Measurements from ENCODE around the gene DGKH. TPM values are rescaled to one million over a fixed set of nuclear protein-coding genes. Genes with fewer than 3 reads are reported as not detected.

Gene DGKH
- total and polyA plus RNA-seq, 9 donors, result 2.4 to 5.1 (median 2.8) TPM

DNA sequence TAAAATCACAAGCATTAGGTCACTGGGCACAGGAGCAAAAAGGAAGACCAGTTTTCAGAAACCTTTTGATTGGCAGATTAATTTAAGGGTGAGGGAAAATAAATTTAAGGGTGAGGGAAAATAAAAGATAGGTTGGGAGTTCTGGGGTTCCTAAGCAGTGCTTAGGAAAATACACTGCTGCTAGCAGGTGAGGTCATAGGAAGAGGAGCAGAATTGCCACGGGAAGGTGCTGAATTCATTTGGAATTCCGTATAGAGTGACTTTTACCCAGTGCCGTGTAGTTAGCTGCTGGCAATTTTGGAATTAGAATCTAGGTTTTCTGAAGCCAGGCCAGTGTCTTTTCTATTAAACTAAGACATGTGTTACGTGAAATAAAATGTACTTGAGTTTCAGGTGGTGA is 59.8 kb downstream of the DGKH start:
- Histone ChIP-seq H3K27me3 (ENCODE audit: control insufficient read depth, insufficient read depth, low read length) (no peaks in the 10 kb centered on the region), H3K9me3 (replicated peaks; ENCODE audit: control insufficient read depth, low read depth, low read length) (peaks cover 3% of the 10 kb centered on the region), H3K4me1 (ENCODE audit: control insufficient read depth, insufficient read depth, low read length) (no peaks in the 10 kb centered on the region), H3K36me3 (ENCODE audit: control insufficient read depth, insufficient read depth, low read length) (no peaks in the 10 kb centered on the region), H3K4me3 (ENCODE audit: low read length) (no peak overlapping the region), H3K27ac (ENCODE audit: low read length) (no peak overlapping the region)
- whole genome bisulfite sequencing (ENCODE audit: insufficient coverage), result 85% methylated on average over 4 of the region's 4 CpGs
- no peak for DNase-seq

- no peaks in the 10 kb centered on the region for H3K36me3 ChIP-seq (ENCODE audit: control insufficient read depth, insufficient read depth, low read length)
- H3K4me3 ChIP-seq (ENCODE audit: low read length), result no peak overlapping the region
- H3K27me3 ChIP-seq (ENCODE audit: control insufficient read depth, insufficient read depth, low read length), result no peaks in the 10 kb centered on the region
- no CpG with 5 or more reads among the region's 2 CpGs for WGBS (ENCODE audit: insufficient coverage)
- no peak overlapping the region for H3K27ac ChIP-seq (ENCODE audit: low read length)
- DNase-seq, result no peak
- H3K9me3 ChIP-seq (replicated peaks; ENCODE audit: control insufficient read depth, low read depth, low read length), result no peaks in the 10 kb centered on the region
- no peaks in the 10 kb centered on the region for H3K4me1 ChIP-seq (ENCODE audit: control insufficient read depth, insufficient read depth, low read length)
Observed at GRCh38 chr13:42109957-42110356, 61.5 kb downstream of the DGKH start.

GRCh38 chr13:42110410-42111155 is 62.1 kb downstream of the DGKH start:
- Histone ChIP-seq H3K27me3 (ENCODE audit: control insufficient read depth, insufficient read depth, low read length) (no peaks in the 10 kb centered on the region), H3K4me1 (ENCODE audit: control insufficient read depth, insufficient read depth, low read length) (no peaks in the 10 kb centered on the region), H3K36me3 (ENCODE audit: control insufficient read depth, insufficient read depth, low read length) (no peaks in the 10 kb centered on the region), H3K27ac (ENCODE audit: low read length) (no peak overlapping the region), H3K4me3 (ENCODE audit: low read length) (no peak overlapping the region), H3K9me3 (replicated peaks; ENCODE audit: control insufficient read depth, low read depth, low read length) (no peaks in the 10 kb centered on the region)
- peak; percentile 85 for DNase-seq
- WGBS (ENCODE audit: insufficient coverage), result no CpG with 5 or more reads among the region's 7 CpGs

GRCh38 chr13:42112864-42113263 is 64.4 kb downstream of the DGKH start:
- Histone ChIP-seq H3K9me3 (replicated peaks; ENCODE audit: control insufficient read depth, low read depth, low read length) (no peaks in the 10 kb centered on the region), H3K36me3 (ENCODE audit: control insufficient read depth, insufficient read depth, low read length) (no peaks in the 10 kb centered on the region), H3K4me3 (ENCODE audit: low read length) (no peak overlapping the region), H3K27me3 (ENCODE audit: control insufficient read depth, insufficient read depth, low read length) (no peaks in the 10 kb centered on the region), H3K4me1 (ENCODE audit: control insufficient read depth, insufficient read depth, low read length) (no peaks in the 10 kb centered on the region), H3K27ac (ENCODE audit: low read length) (no peak overlapping the region)
- DNase-seq, result no peak
- 57% methylated on average over 1 of the region's 4 CpGs for WGBS (ENCODE audit: insufficient coverage)

GRCh38 chr13:42113478-42113877 is 65.0 kb downstream of the DGKH start:
- no peak overlapping the region for H3K4me3 ChIP-seq (ENCODE audit: low read length)
- no peaks in the 10 kb centered on the region for H3K9me3 ChIP-seq (replicated peaks; ENCODE audit: control insufficient read depth, low read depth, low read length)
- no peaks in the 10 kb centered on the region for H3K4me1 ChIP-seq (ENCODE audit: control insufficient read depth, insufficient read depth, low read length)
- H3K36me3 ChIP-seq (ENCODE audit: control insufficient read depth, insufficient read depth, low read length), result no peaks in the 10 kb centered on the region
- peak; percentile 29 for DNase-seq
- H3K27ac ChIP-seq (ENCODE audit: low read length), result no peak overlapping the region
- 18% methylated on average over 2 of the region's 5 CpGs for WGBS (ENCODE audit: insufficient coverage)
- no peaks in the 10 kb centered on the region for H3K27me3 ChIP-seq (ENCODE audit: control insufficient read depth, insufficient read depth, low read length)

DNA sequence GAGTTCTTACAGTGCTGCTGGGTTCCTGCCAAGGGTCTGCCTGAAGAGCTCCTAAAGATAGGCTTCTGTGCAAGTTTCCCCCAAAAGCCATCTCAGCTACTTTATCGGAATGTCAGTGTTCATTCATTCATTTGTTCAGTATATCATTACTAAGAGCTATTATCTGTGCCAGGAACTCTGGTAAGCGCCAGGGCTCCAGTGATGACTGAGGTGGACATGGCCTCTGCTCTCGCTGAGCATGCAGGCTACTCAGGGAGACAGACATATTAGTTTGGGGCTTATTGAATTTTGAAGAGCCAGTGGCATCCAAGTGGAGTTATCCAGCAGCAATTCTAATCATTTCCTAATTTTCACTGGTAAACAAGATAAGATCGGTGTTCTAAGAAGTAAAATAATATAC is 65.8 kb downstream of the DGKH start:
- Histone ChIP-seq H3K27ac (ENCODE audit: low read length) (no peak overlapping the region), H3K4me3 (ENCODE audit: low read length) (no peak overlapping the region), H3K4me1 (ENCODE audit: control insufficient read depth, insufficient read depth, low read length) (no peaks in the 10 kb centered on the region), H3K27me3 (ENCODE audit: control insufficient read depth, insufficient read depth, low read length) (no peaks in the 10 kb centered on the region), H3K9me3 (replicated peaks; ENCODE audit: control insufficient read depth, low read depth, low read length) (no peaks in the 10 kb centered on the region), H3K36me3 (ENCODE audit: control insufficient read depth, insufficient read depth, low read length) (no peaks in the 10 kb centered on the region)
- no peak for DNase-seq
- WGBS (ENCODE audit: insufficient coverage), result no CpG with 5 or more reads among the region's 4 CpGs

GRCh38 chr13:42114912-42115311 is 66.5 kb downstream of the DGKH start:
- no CpG with 5 or more reads among the region's 4 CpGs for WGBS (ENCODE audit: insufficient coverage)
- Histone ChIP-seq H3K4me1 (ENCODE audit: control insufficient read depth, insufficient read depth, low read length) (no peaks in the 10 kb centered on the region), H3K4me3 (ENCODE audit: low read length) (no peak overlapping the region), H3K9me3 (replicated peaks; ENCODE audit: control insufficient read depth, low read depth, low read length) (no peaks in the 10 kb centered on the region), H3K36me3 (ENCODE audit: control insufficient read depth, insufficient read depth, low read length) (no peaks in the 10 kb centered on the region), H3K27ac (ENCODE audit: low read length) (no peak overlapping the region), H3K27me3 (ENCODE audit: control insufficient read depth, insufficient read depth, low read length) (no peaks in the 10 kb centered on the region)
- no peak for DNase-seq

DNA sequence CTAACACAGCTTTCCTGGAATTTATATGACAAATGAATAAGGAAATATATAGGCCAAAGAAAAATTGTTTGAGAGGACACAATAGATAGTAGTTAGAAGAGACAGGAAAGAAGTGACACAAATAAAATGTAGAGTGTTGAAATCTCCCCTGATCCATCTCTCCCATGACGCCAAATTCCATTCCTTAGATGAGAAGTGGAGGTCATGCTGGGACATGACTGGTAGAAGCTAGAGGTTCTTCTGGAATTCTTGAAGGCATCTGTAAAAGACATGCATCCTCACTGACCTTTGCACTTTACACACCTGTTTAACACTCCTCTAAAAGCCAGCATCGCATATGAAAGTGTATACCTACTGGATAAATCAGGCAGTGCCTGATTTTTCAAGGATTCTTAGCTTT is 67.8 kb downstream of the DGKH start:
- no peaks in the 10 kb centered on the region for H3K9me3 ChIP-seq (replicated peaks; ENCODE audit: control insufficient read depth, low read depth, low read length)
- no peak overlapping the region for H3K27ac ChIP-seq (ENCODE audit: low read length)
- no peaks in the 10 kb centered on the region for H3K4me1 ChIP-seq (ENCODE audit: control insufficient read depth, insufficient read depth, low read length)
- no peak for DNase-seq
- H3K27me3 ChIP-seq (ENCODE audit: control insufficient read depth, insufficient read depth, low read length), result no peaks in the 10 kb centered on the region
- H3K4me3 ChIP-seq (ENCODE audit: low read length), result no peak overlapping the region
- WGBS (ENCODE audit: insufficient coverage), result 60% methylated on average over 1 of the region's 2 CpGs
- H3K36me3 ChIP-seq (ENCODE audit: control insufficient read depth, insufficient read depth, low read length), result no peaks in the 10 kb centered on the region

- no peak overlapping the region for H3K4me3 ChIP-seq (ENCODE audit: low read length)
- DNase-seq, result no peak
- no peaks in the 10 kb centered on the region for H3K4me1 ChIP-seq (ENCODE audit: control insufficient read depth, insufficient read depth, low read length)
- H3K9me3 ChIP-seq (replicated peaks; ENCODE audit: control insufficient read depth, low read depth, low read length), result no peaks in the 10 kb centered on the region
- 85% methylated on average over 2 of the region's 5 CpGs for WGBS (ENCODE audit: insufficient coverage)
- H3K27me3 ChIP-seq (ENCODE audit: control insufficient read depth, insufficient read depth, low read length), result no peaks in the 10 kb centered on the region
- H3K36me3 ChIP-seq (ENCODE audit: control insufficient read depth, insufficient read depth, low read length), result no peaks in the 10 kb centered on the region
- H3K27ac ChIP-seq (ENCODE audit: low read length), result no peak overlapping the region
Observed at GRCh38 chr13:42119041-42119440, 70.6 kb downstream of the DGKH start.

DNA sequence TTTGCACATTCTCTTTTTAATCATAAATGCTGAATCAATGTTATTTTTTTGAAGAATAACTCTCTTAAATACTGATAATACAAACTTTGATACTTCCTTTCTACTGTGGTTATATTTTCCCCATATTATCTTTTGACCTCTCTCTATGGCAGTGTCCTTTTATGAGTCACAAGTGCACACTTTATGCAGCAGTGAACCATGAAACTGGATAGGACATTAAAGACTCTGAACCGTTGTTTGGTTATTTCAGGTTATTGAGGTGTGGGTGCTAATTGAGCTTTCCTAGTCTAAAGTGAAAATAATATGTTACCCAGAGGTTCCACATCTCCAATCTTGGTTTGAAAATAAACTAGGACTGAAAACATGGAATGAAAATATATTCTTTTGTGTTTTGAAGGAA is 71.4 kb downstream of the DGKH start:
- no CpG with 5 or more reads among the region's 1 CpG for WGBS (ENCODE audit: insufficient coverage)
- Histone ChIP-seq H3K27me3 (ENCODE audit: control insufficient read depth, insufficient read depth, low read length) (no peaks in the 10 kb centered on the region), H3K9me3 (replicated peaks; ENCODE audit: control insufficient read depth, low read depth, low read length) (no peaks in the 10 kb centered on the region), H3K4me3 (ENCODE audit: low read length) (no peak overlapping the region), H3K36me3 (ENCODE audit: control insufficient read depth, insufficient read depth, low read length) (no peaks in the 10 kb centered on the region), H3K4me1 (ENCODE audit: control insufficient read depth, insufficient read depth, low read length) (no peaks in the 10 kb centered on the region), H3K27ac (ENCODE audit: low read length) (no peak overlapping the region)
- no peak for DNase-seq

DNA sequence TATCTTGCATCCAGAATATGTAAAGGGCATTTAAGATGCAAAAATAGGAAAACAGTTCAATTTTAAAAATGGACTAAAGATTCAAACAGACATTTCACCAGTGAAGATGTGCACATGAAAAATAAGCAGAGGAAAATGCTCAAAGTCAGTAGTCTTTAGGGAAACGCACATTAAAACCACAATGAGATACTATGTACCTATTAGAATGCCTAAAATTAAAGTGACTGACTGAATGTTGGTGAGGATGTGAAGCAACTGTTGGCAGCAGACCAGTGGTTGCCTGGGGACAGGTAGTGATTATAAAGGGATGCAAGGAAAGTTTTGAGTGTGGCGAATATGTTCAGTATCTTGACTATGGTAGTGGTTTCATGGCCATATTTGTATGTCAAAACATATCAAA is 75.2 kb downstream of the DGKH start:
- H3K27me3 ChIP-seq (ENCODE audit: control insufficient read depth, insufficient read depth, low read length), result no peaks in the 10 kb centered on the region

More for the DNA sequence above, 75.2 kb downstream of the DGKH start:
- DNase-seq, result no peak
- H3K36me3 ChIP-seq (ENCODE audit: control insufficient read depth, insufficient read depth, low read length), result no peaks in the 10 kb centered on the region
- no peaks in the 10 kb centered on the region for H3K9me3 ChIP-seq (replicated peaks; ENCODE audit: control insufficient read depth, low read depth, low read length)
- H3K4me1 ChIP-seq (ENCODE audit: control insufficient read depth, insufficient read depth, low read length), result no peaks in the 10 kb centered on the region
- WGBS (ENCODE audit: insufficient coverage), result no CpG with 5 or more reads among the region's 2 CpGs
- no peak overlapping the region for H3K27ac ChIP-seq (ENCODE audit: low read length)
- H3K4me3 ChIP-seq (ENCODE audit: low read length), result no peak overlapping the region

Data from muscle of leg (tissue), 11 donors.